Measurements from ENCODE around the gene LARP4B.

LARP4B gene

DNA sequence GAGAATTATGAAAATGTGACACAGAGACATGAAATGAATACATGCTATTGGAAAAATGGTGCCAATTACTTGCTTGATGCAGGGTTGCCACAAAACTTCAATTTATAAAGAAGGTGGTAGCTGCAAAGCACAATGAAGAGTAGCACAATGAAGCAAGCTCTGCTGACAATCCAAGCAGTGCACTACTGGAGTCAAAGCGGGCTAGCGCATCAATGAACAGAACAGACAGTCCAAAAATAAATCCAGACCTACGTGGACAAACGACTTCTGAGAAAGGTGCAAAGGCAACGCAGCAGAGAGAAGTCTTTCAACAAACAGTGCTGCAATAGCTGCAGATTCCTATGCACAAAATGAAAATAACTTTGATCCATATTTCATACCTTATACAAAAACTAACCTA lies 75.8 kb downstream of the LARP4B start:
- H3K36me3 ChIP-seq (replicated peaks; ENCODE audit: insufficient read depth, low read length) = peaks cover 4% of the 10 kb centered on the region
- H3K9ac ChIP-seq (ENCODE audit: low read length) = no peak overlapping the region
- peaks cover 92% of the 10 kb centered on the region for H3K79me2 ChIP-seq (ENCODE audit: low read length)
- H3F3A ChIP-seq (ENCODE audit: insufficient read depth, low read length) = peaks cover 21% of the 10 kb centered on the region
- H3K9me3 ChIP-seq (replicated peaks; ENCODE audit: insufficient read depth, low read length) = no peaks in the 10 kb centered on the region
- no peak overlapping the region for H2AFZ ChIP-seq (ENCODE audit: low read length)
- TF ChIP-seq, protein P1, sequence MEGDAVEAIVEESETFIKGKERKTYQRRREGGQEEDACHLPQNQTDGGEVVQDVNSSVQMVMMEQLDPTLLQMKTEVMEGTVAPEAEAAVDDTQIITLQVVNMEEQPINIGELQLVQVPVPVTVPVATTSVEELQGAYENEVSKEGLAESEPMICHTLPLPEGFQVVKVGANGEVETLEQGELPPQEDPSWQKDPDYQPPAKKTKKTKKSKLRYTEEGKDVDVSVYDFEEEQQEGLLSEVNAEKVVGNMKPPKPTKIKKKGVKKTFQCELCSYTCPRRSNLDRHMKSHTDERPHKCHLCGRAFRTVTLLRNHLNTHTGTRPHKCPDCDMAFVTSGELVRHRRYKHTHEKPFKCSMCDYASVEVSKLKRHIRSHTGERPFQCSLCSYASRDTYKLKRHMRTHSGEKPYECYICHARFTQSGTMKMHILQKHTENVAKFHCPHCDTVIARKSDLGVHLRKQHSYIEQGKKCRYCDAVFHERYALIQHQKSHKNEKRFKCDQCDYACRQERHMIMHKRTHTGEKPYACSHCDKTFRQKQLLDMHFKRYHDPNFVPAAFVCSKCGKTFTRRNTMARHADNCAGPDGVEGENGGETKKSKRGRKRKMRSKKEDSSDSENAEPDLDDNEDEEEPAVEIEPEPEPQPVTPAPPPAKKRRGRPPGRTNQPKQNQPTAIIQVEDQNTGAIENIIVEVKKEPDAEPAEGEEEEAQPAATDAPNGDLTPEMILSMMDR (IDR thresholded peaks at IDR 0.05; ENCODE audit: low read length) = no peak
- TF ChIP-seq EZH2phosphoT487 (IDR thresholded peaks at IDR 0.05; ENCODE audit: low read length) (no peak), EZH2 (optimal IDR thresholded peaks at IDR 0.05; ENCODE audit: low read depth, low read length) (no peak)
- no peak for DNase-seq
- H3K4me1 ChIP-seq (ENCODE audit: low read length) = peaks cover 22% of the 10 kb centered on the region
- no peak overlapping the region for H3K27ac ChIP-seq (ENCODE audit: low read length)
- H3K4me2 ChIP-seq (ENCODE audit: low read depth, low read length) = no peak overlapping the region
- no peak overlapping the region for H3K4me3 ChIP-seq (ENCODE audit: low read length)
- 0 out of 2 replicates have a peak, but pooled peaks cover 3% of the 10 kb centered on the region for H4K20me1 ChIP-seq (ENCODE audit: insufficient read depth, low read length)
- no peaks in the 10 kb centered on the region for H3K27me3 ChIP-seq (replicated peaks; ENCODE audit: insufficient read depth, low read length)
- no peaks in the 10 kb centered on the region for H3K9me2 ChIP-seq (replicated peaks; ENCODE audit: insufficient read depth, low read length)

GRCh38 chr10:855079-855478 lies 76.4 kb downstream of the LARP4B start:
- Histone ChIP-seq H3F3A (ENCODE audit: insufficient read depth, low read length) (peaks cover 21% of the 10 kb centered on the region), H3K4me3 (ENCODE audit: low read length) (no peak overlapping the region), H3K27ac (ENCODE audit: low read length) (no peak overlapping the region), H3K9ac (ENCODE audit: low read length) (no peak overlapping the region), H3K9me3 (replicated peaks; ENCODE audit: insufficient read depth, low read length) (no peaks in the 10 kb centered on the region), H2AFZ (ENCODE audit: low read length) (no peak overlapping the region), H3K4me2 (ENCODE audit: low read depth, low read length) (no peak overlapping the region), H4K20me1 (ENCODE audit: insufficient read depth, low read length) (peaks cover 3% of the 10 kb centered on the region; the same call in 1 of the 2 replicates), H3K27me3 (replicated peaks; ENCODE audit: insufficient read depth, low read length) (no peaks in the 10 kb centered on the region), H3K79me2 (ENCODE audit: low read length) (peaks cover 92% of the 10 kb centered on the region), H3K9me2 (replicated peaks; ENCODE audit: insufficient read depth, low read length) (no peaks in the 10 kb centered on the region), H3K4me1 (ENCODE audit: low read length) (peaks cover 22% of the 10 kb centered on the region), H3K36me3 (replicated peaks; ENCODE audit: insufficient read depth, low read length) (peaks cover 4% of the 10 kb centered on the region)
- no peak for DNase-seq
- TF ChIP-seq EZH2phosphoT487 (IDR thresholded peaks at IDR 0.05; ENCODE audit: low read length) (no peak), EZH2 (optimal IDR thresholded peaks at IDR 0.05; ENCODE audit: low read depth, low read length) (no peak)
- TF ChIP-seq, protein P1 (IDR thresholded peaks at IDR 0.05; ENCODE audit: low read length) = no peak

GRCh38 chr10:853017-853416 lies 78.5 kb downstream of the LARP4B start:
- Histone ChIP-seq H4K20me1 (ENCODE audit: insufficient read depth, low read length) (peaks cover 3% of the 10 kb centered on the region; the same call in 1 of the 2 replicates), H3K4me3 (ENCODE audit: low read length) (no peak overlapping the region), H3K36me3 (replicated peaks; ENCODE audit: insufficient read depth, low read length) (peaks cover 4% of the 10 kb centered on the region; the same call in 1 of the 2 replicates), H2AFZ (ENCODE audit: low read length) (no peak overlapping the region), H3K9me2 (replicated peaks; ENCODE audit: insufficient read depth, low read length) (no peaks in the 10 kb centered on the region), H3K9ac (ENCODE audit: low read length) (no peak overlapping the region), H3K9me3 (replicated peaks; ENCODE audit: insufficient read depth, low read length) (no peaks in the 10 kb centered on the region), H3K27ac (ENCODE audit: low read length) (peak overlapping the region; percentile 60; the same call in 1 of the 2 replicates), H3K27me3 (replicated peaks; ENCODE audit: insufficient read depth, low read length) (no peaks in the 10 kb centered on the region), H3K4me2 (ENCODE audit: low read depth, low read length) (peak overlapping the region; percentile 54), H3F3A (ENCODE audit: insufficient read depth, low read length) (peaks cover 21% of the 10 kb centered on the region), H3K79me2 (ENCODE audit: low read length) (peaks cover 94% of the 10 kb centered on the region), H3K4me1 (ENCODE audit: low read length) (peaks cover 23% of the 10 kb centered on the region)
- TF ChIP-seq EZH2 (optimal IDR thresholded peaks at IDR 0.05; ENCODE audit: low read depth, low read length) (no peak), EZH2phosphoT487 (IDR thresholded peaks at IDR 0.05; ENCODE audit: low read length) (no peak)
- TF ChIP-seq, protein P1 (IDR thresholded peaks at IDR 0.05; ENCODE audit: low read length) = no peak
- no peak for DNase-seq

Data from MM.1S (cell line).